GM12891 (cell line): ENCODE data around the gene GOLM1.

Experiments
- POLR2A ChIP-seq: IDR thresholded peaks from 2 replicates; pipeline ENCODE4 v1.6.1; 2011; ENCODE audit warnings: low read depth, low read length, control low read depth
- POLR2AphosphoS5 ChIP-seq: IDR thresholded peaks from 2 replicates; pipeline ENCODE4 v1.6.1; 2011; ENCODE audit warnings: low read depth, low read length, control low read depth
- SPI1 ChIP-seq: IDR thresholded peaks from 2 replicates; pipeline ENCODE4 v1.6.1; 2011; ENCODE audit warnings: low read depth, low read length, control low read depth
- TAF1 ChIP-seq: IDR thresholded peaks from 2 replicates; pipeline ENCODE4 v1.6.1; 2011; ENCODE audit warnings: low read depth, low read length, control low read depth

DNA sequence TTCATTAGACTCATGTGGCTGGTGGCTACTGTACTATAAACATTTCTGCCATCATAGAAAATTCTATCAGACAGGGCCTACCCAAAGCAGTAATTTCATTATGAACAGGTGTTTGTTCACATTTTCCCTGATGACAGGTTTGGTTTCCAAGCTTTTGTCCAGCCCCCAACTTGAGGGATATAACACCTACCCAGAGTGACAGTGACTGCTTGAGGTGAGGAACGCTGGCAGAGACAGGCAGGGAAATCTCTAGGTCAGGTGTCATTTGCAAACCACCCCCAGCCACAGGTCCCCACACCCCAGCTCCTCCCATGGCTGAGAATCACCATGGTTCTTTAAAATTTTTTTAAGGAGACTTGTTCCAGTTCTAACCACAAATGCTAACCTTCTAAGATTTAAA, 25.5 kb downstream of the GOLM1 start:
- TF ChIP-seq POLR2A (no peak), TAF1 (no peak), POLR2AphosphoS5 (no peak), SPI1 (no peak)
